Measurements from ENCODE around the gene THAP4.

Gene THAP4

GRCh38 chr2:241656190-241656741 lies 19.3 kb upstream of the THAP4 start:
- Histone ChIP-seq H3K27me3 (ENCODE audit: insufficient read depth, poor library complexity, severe bottlenecking) (no peaks in the 10 kb centered on the region), H3K27ac (replicated peaks) (no peak overlapping the region), H3K4me3 (replicated peaks; ENCODE audit: insufficient read depth, low read length) (no peak overlapping the region)
- no peak for DNase-seq (ENCODE audit: low read depth in 1 of 2, low spot score in 1 of 2)
- TF ChIP-seq GABPA (IDR thresholded peaks at IDR 0.05; ENCODE audit: low read depth) (no peak), POLR2AphosphoS5 (IDR thresholded peaks at IDR 0.05; ENCODE audit: low read depth) (no peak), REST (IDR thresholded peaks at IDR 0.05; ENCODE audit: insufficient replicate concordance, low read depth) (no peak), SPI1 (IDR thresholded peaks at IDR 0.05; ENCODE audit: borderline replicate concordance, low read depth) (no peak), CTCF (IDR thresholded peaks at IDR 0.05; ENCODE audit: insufficient read depth, low read length) (no peak)

GRCh38 chr2:241655516-241656189 lies 18.7 kb upstream of the THAP4 start:
- DNase-seq (ENCODE audit: low read depth in 1 of 2, low spot score in 1 of 2), result no peak
- TF ChIP-seq CTCF (IDR thresholded peaks at IDR 0.05; ENCODE audit: insufficient read depth, low read length) (no peak), GABPA (IDR thresholded peaks at IDR 0.05; ENCODE audit: low read depth) (no peak), SPI1 (IDR thresholded peaks at IDR 0.05; ENCODE audit: borderline replicate concordance, low read depth) (no peak), POLR2AphosphoS5 (IDR thresholded peaks at IDR 0.05; ENCODE audit: low read depth) (no peak), REST (IDR thresholded peaks at IDR 0.05; ENCODE audit: insufficient replicate concordance, low read depth) (no peak)
- Histone ChIP-seq H3K27ac (replicated peaks) (no peak overlapping the region), H3K27me3 (ENCODE audit: insufficient read depth, poor library complexity, severe bottlenecking) (no peaks in the 10 kb centered on the region), H3K4me3 (replicated peaks; ENCODE audit: insufficient read depth, low read length) (no peak overlapping the region)

GRCh38 chr2:241654551-241654950 lies 17.6 kb upstream of the THAP4 start:
- TF ChIP-seq CTCF (IDR thresholded peaks at IDR 0.05; ENCODE audit: insufficient read depth, low read length) (no peak), POLR2AphosphoS5 (IDR thresholded peaks at IDR 0.05; ENCODE audit: low read depth) (no peak), SPI1 (IDR thresholded peaks at IDR 0.05; ENCODE audit: borderline replicate concordance, low read depth) (no peak), GABPA (IDR thresholded peaks at IDR 0.05; ENCODE audit: low read depth) (no peak), REST (IDR thresholded peaks at IDR 0.05; ENCODE audit: insufficient replicate concordance, low read depth) (no peak)
- no peaks in the 10 kb centered on the region for H3K27me3 ChIP-seq (ENCODE audit: insufficient read depth, poor library complexity, severe bottlenecking)
- DNase-seq (ENCODE audit: low read depth in 1 of 2, low spot score in 1 of 2), result no peak
- no peak overlapping the region for H3K27ac ChIP-seq (replicated peaks)
- no peak overlapping the region for H3K4me3 ChIP-seq (replicated peaks; ENCODE audit: insufficient read depth, low read length)
